WERI-Rb-1 (cell line): ENCODE measurements around the gene LRP1B.

Experiments
- DNase-seq: peaks from one replicate; pipeline ENCODE4 v3.0.0-alpha.2; 2020
- H3K27ac ChIP-seq: fragments of 250-450 bp; sonication (Bioruptor Pico); 2 replicates; pipeline ENCODE4 v1.5.1; 2020; ENCODE audit warnings: mild to moderate bottlenecking, moderate library complexity
- H3K27me3 ChIP-seq: fragments of 250-450 bp; sonication (Bioruptor Pico); 2 replicates; pipeline ENCODE4 v1.5.1; 2021; ENCODE audit warnings: mild to moderate bottlenecking, low read depth, moderate library complexity; ENCODE audit not compliant: insufficient read depth, severe bottlenecking
- H3K36me3 ChIP-seq: fragments of 250-450 bp; sonication (Bioruptor Pico); 2 replicates; pipeline ENCODE4 v1.5.1; 2020; ENCODE audit warnings: mild to moderate bottlenecking, moderate library complexity
- H3K4me3 ChIP-seq: 2 replicates; pipeline ENCODE4 v1.5.1; 2011; ENCODE audit warnings: low read depth, mild to moderate bottlenecking, control low read depth, low read length
- H3K9me3 ChIP-seq: fragments of 250-450 bp; sonication (Bioruptor Pico); 2 replicates; pipeline ENCODE4 v1.5.1; 2021; ENCODE audit warnings: mild to moderate bottlenecking, moderate library complexity; ENCODE audit not compliant: severe bottlenecking
- CTCF ChIP-seq: IDR thresholded peaks from 2 replicates; pipeline ENCODE4 v1.5.1; 2011; ENCODE audit warnings: low read depth, mild to moderate bottlenecking, control low read depth, inconsistent platforms, low read length

Gene LRP1B

GRCh38 chr2:140362361-140362760 is 1768.5 kb downstream of the LRP1B start:
- Histone ChIP-seq H3K9me3 (no peaks in the 10 kb centered on the region), H3K27ac (no peak overlapping the region), H3K36me3 (no peaks in the 10 kb centered on the region), H3K27me3 (no peaks in the 10 kb centered on the region), H3K4me3 (no peak overlapping the region)
- TF ChIP-seq CTCF: no peak
- no peak for DNase-seq

- no peaks in the 10 kb centered on the region for H3K9me3 ChIP-seq
- no peak overlapping the region for H3K27ac ChIP-seq
- H3K27me3 ChIP-seq: no peaks in the 10 kb centered on the region
- TF ChIP-seq CTCF: no peak
- no peaks in the 10 kb centered on the region for H3K36me3 ChIP-seq
- H3K4me3 ChIP-seq: no peak overlapping the region
- no peak for DNase-seq
These were observed 1771.6 kb downstream of the LRP1B start for GRCh38 chr2:140359056-140359771.

- H3K9me3 ChIP-seq: no peaks in the 10 kb centered on the region
- no peak overlapping the region for H3K27ac ChIP-seq
- DNase-seq: no peak
- no peak overlapping the region for H3K4me3 ChIP-seq
- H3K27me3 ChIP-seq: no peaks in the 10 kb centered on the region
- TF ChIP-seq CTCF: no peak
- no peaks in the 10 kb centered on the region for H3K36me3 ChIP-seq
These were observed 1774.1 kb downstream of the LRP1B start for GRCh38 chr2:140356697-140357096.

- Histone ChIP-seq H3K4me3 (no peak overlapping the region), H3K27ac (no peak overlapping the region), H3K36me3 (no peaks in the 10 kb centered on the region), H3K9me3 (no peaks in the 10 kb centered on the region), H3K27me3 (no peaks in the 10 kb centered on the region)
- DNase-seq: no peak
- no peak for TF ChIP-seq CTCF
These were observed 1775.2 kb downstream of the LRP1B start for GRCh38 chr2:140355511-140356090.

- TF ChIP-seq CTCF: no peak
- no peak for DNase-seq
- Histone ChIP-seq H3K9me3 (no peaks in the 10 kb centered on the region), H3K36me3 (no peaks in the 10 kb centered on the region), H3K27me3 (no peaks in the 10 kb centered on the region), H3K4me3 (no peak overlapping the region), H3K27ac (no peak overlapping the region)
These were observed 1776.3 kb downstream of the LRP1B start for GRCh38 chr2:140354544-140354943.

- Histone ChIP-seq H3K27ac (no peak overlapping the region), H3K36me3 (no peaks in the 10 kb centered on the region), H3K9me3 (no peaks in the 10 kb centered on the region), H3K4me3 (no peak overlapping the region), H3K27me3 (no peaks in the 10 kb centered on the region)
- TF ChIP-seq CTCF: no peak
- no peak for DNase-seq
These were observed 1777.3 kb downstream of the LRP1B start for GRCh38 chr2:140353541-140353940.
